Panc1 (cell line): Measurements from ENCODE around the gene CRIP1. TPM values are rescaled to one million over a fixed set of nuclear protein-coding genes. Genes with fewer than 3 reads are reported as not detected.
A peak's percentile ranks its signal among the peaks of the same experiment; 100 is the strongest.

Experiments
- ATAC-seq: fragments of 200-7000 bp; cut with Tn5 transposase; 2 replicates; pipeline ENCODE4 v1.9.1; 2020; ENCODE audit warnings: mild to moderate bottlenecking, moderate library complexity
- BruUV-seq: library from RNA; stranded (reverse); fragments of 400-500 nt; replicated peaks from 2 replicates; lab custom pipeline; 2021; lab: Mats Ljungman, UMichigan
- CTCF ChIA-PET: fragments of 300-600 bp; sonication (Branson Sonifier 250); formaldehyde crosslinking; loops from one replicate; lab custom pipeline; 2022; ENCODE audit warnings: antibody characterized with exemption; lab: Charles Lee
- POLR2A ChIA-PET: fragments of 300-600 bp; sonication (Branson Sonifier 250); formaldehyde crosslinking; loops from one replicate; lab custom pipeline; 2022; ENCODE audit warnings: antibody characterized with exemption; lab: Charles Lee
- DNase-seq: peaks from one replicate; pipeline ENCODE4 v3.0.0-alpha.2; 2010; ENCODE audit warnings: low read depth, low spot score
- H3K27ac ChIP-seq: 2 replicates; pipeline ENCODE4 v1.5.1; 2011; ENCODE audit warnings: mild to moderate bottlenecking, low read length, inconsistent platforms
- H3K27me3 ChIP-seq: fragments of 200-500 bp; sonication (Bioruptor generic); 2 replicates; pipeline ENCODE4 v1.6.0; 2014; ENCODE audit warnings: low read length, inconsistent platforms; ENCODE audit not compliant: control insufficient read depth, insufficient read depth
- H3K36me3 ChIP-seq: fragments of 200-500 bp; sonication (Bioruptor generic); 2 replicates; pipeline ENCODE4 v1.5.1; 2014; ENCODE audit warnings: inconsistent platforms, mild to moderate bottlenecking, low read length, moderate library complexity; ENCODE audit not compliant: control insufficient read depth, insufficient read depth
- H3K4me1 ChIP-seq: 2 replicates; pipeline ENCODE4 v1.5.1; 2011; ENCODE audit warnings: inconsistent platforms, mild to moderate bottlenecking, low read length, moderate library complexity; ENCODE audit not compliant: control insufficient read depth, insufficient read depth
- H3K4me3 ChIP-seq, 2 experiments: 2 replicates each; pipeline ENCODE4 v1.5.1; 2011 to 2012; ENCODE audit warnings: low read depth in 2 of 2, low read length in 2 of 2, mild to moderate bottlenecking in 2 of 2, inconsistent platforms in 1 of 2, moderate library complexity in 1 of 2
- H3K9me3 ChIP-seq: fragments of 200-500 bp; sonication (Bioruptor generic); 2 replicates; pipeline ENCODE4 v1.5.1; 2014; ENCODE audit warnings: low read depth, mild to moderate bottlenecking, inconsistent platforms, low read length, moderate library complexity; ENCODE audit not compliant: control insufficient read depth, insufficient read depth
- POLR2AphosphoS5 ChIP-seq: IDR thresholded peaks from 2 replicates; pipeline ENCODE4 v1.6.1; 2012; ENCODE audit warnings: mild to moderate bottlenecking, low read depth, low read length, moderate library complexity
- SIN3A ChIP-seq: IDR thresholded peaks from 2 replicates; pipeline ENCODE4 v1.6.1; 2012; ENCODE audit warnings: low read depth, mild to moderate bottlenecking, low read length, moderate library complexity, borderline replicate concordance; ENCODE audit not compliant: insufficient read depth
- TCF7L2 ChIP-seq: IDR thresholded peaks from 2 replicates; pipeline ENCODE4 v1.6.1; 2011; ENCODE audit warnings: mild to moderate bottlenecking, low read depth, low read length, inconsistent platforms
- in situ Hi-C: cut with HindIII; loops from 2 replicates; pipeline ENCODE4 v1.10.0; 2016; ENCODE audit warnings: low sequenced_read_pairs, low pct_unique_long_range_greater_than_20kb
- intact Hi-C: fragments of 100-400 bp; cut with micrococcal nuclease; formaldehyde crosslinking; loops from one replicate; pipeline ENCODE4 v1.10.0; 2022; ENCODE audit not compliant: unreplicated experiment
- total RNA-seq: library from RNA; stranded (reverse); gene quantifications from one replicate; pipeline ENCODE4 v1.2.1, GENCODE V29; 2021; ENCODE audit not compliant: unreplicated experiment
- TF ChIP-seq, protein P1 (sequence below): fragments of 450-650 bp; IDR thresholded peaks from 2 replicates; pipeline ENCODE4 v1.5.1; 2017; ENCODE audit warnings: mild to moderate bottlenecking
- TF ChIP-seq, protein P2 (sequence below), 2 experiments: IDR thresholded peaks; 2 replicates each; pipeline ENCODE4 v1.6.1; 2011 to 2012; ENCODE audit warnings: low read depth in 2 of 2, control low read depth in 1 of 2, low read length in 1 of 2, mild to moderate bottlenecking in 1 of 2, moderate library complexity in 1 of 2; ENCODE audit not compliant: insufficient read depth in 1 of 2

Gene CRIP1
- total RNA-seq, 1 experiment from 2014 or later, result 1,056 TPM

DNA sequence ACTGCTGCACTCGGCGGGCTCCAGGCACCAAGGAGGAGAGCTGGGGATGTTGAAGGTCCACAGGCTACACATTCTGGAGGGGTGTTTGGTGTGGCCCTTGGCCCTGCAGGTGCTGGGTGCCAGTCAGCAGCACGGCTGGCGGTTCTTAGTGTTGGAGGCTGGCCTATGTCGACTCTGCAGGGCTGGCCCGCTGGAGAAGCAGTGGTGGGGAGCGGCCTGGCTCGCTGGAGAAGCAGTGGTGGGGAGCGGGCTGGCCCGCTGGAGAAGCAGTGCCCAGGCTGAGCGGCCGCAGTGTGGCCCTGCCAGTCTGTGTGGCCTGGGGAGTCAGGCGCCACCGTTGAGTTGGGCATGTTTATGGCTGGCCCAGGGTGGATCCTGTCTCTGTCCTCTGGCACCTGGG, 39.7 kb upstream of the CRIP1 start:
- in situ Hi-C loops (no loop called here), intact Hi-C loops (no loop called here)
- Histone ChIP-seq H3K4me3 (no peak overlapping the region), H3K27ac (no peak overlapping the region), H3K4me1 (no peaks in the 10 kb centered on the region), H3K36me3 (no peaks in the 10 kb centered on the region; the same call in 1 of the 2 replicates), H3K9me3 (no peaks in the 10 kb centered on the region), H3K27me3 (no peaks in the 10 kb centered on the region)
- DNase-seq (no peak), ATAC-seq (no peak)
- ChIA-PET POLR2A (no interaction called here), CTCF (no interaction called here)
- BruUV-seq, result no TSS peak
- TF ChIP-seq, protein P1, sequence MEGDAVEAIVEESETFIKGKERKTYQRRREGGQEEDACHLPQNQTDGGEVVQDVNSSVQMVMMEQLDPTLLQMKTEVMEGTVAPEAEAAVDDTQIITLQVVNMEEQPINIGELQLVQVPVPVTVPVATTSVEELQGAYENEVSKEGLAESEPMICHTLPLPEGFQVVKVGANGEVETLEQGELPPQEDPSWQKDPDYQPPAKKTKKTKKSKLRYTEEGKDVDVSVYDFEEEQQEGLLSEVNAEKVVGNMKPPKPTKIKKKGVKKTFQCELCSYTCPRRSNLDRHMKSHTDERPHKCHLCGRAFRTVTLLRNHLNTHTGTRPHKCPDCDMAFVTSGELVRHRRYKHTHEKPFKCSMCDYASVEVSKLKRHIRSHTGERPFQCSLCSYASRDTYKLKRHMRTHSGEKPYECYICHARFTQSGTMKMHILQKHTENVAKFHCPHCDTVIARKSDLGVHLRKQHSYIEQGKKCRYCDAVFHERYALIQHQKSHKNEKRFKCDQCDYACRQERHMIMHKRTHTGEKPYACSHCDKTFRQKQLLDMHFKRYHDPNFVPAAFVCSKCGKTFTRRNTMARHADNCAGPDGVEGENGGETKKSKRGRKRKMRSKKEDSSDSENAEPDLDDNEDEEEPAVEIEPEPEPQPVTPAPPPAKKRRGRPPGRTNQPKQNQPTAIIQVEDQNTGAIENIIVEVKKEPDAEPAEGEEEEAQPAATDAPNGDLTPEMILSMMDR, result no peak
- TF ChIP-seq TCF7L2, result no peak
- no peak for TF ChIP-seq POLR2AphosphoS5
- no peak for TF ChIP-seq SIN3A
- TF ChIP-seq, protein P2, sequence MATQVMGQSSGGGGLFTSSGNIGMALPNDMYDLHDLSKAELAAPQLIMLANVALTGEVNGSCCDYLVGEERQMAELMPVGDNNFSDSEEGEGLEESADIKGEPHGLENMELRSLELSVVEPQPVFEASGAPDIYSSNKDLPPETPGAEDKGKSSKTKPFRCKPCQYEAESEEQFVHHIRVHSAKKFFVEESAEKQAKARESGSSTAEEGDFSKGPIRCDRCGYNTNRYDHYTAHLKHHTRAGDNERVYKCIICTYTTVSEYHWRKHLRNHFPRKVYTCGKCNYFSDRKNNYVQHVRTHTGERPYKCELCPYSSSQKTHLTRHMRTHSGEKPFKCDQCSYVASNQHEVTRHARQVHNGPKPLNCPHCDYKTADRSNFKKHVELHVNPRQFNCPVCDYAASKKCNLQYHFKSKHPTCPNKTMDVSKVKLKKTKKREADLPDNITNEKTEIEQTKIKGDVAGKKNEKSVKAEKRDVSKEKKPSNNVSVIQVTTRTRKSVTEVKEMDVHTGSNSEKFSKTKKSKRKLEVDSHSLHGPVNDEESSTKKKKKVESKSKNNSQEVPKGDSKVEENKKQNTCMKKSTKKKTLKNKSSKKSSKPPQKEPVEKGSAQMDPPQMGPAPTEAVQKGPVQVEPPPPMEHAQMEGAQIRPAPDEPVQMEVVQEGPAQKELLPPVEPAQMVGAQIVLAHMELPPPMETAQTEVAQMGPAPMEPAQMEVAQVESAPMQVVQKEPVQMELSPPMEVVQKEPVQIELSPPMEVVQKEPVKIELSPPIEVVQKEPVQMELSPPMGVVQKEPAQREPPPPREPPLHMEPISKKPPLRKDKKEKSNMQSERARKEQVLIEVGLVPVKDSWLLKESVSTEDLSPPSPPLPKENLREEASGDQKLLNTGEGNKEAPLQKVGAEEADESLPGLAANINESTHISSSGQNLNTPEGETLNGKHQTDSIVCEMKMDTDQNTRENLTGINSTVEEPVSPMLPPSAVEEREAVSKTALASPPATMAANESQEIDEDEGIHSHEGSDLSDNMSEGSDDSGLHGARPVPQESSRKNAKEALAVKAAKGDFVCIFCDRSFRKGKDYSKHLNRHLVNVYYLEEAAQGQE (IDR thresholded peaks at IDR 0.05; ENCODE audit: insufficient read depth in 1 of 2, low read depth in 2 of 2, low read length in 1 of 2), result no peak

DNA sequence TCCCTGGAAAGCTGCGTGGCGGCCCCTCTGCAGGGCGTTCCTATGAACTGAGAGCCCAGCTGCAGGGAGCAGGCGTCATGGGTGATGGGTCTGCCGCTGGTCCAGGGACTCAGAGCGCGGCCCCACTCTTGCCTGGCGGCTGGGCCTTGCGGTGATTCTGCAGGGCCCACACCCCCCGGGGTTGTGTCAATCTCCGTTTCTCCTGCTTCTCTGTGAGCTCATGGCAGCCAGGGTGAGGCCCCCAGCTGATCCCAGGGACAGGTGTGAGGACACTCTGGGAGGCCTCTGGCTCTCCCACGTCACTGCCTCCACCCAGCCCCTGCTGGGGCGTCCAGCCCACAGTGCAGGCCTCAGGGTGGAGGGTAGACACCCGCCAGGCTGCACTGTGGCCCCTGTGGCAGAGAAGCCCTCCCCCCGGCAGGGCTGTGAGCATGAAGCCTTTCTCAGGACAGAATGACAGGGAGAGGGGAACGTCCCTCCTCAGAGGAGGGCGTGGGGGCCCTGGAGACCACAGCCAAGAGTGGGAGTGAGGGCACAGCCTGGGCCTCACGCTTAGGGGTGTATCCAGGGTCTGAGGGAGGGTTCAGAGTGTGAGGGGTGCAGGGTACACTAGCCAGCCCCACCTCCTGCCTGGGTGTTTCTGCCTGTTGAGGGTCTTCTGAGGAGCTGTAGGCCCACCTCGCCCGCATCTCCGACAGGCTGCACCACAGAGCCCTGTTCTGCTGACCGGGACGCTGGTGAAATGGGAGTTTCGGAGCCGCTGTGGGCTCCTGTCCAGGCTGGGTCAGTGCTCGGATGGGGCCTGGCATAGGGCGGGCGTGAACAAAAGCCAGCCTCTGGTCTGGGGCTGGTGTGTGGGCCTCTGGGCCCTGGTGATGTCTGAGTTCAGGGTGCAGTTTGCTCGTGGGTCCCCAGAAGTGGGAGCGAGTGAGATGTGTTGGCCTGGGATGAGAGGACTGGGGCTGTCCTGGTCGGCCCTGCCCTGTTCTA, 38.7 kb upstream of the CRIP1 start:
- BruUV-seq, result no TSS peak
- H3K36me3 ChIP-seq, result no peaks in the 10 kb centered on the region; the same call in 1 of the 2 replicates
- TF ChIP-seq SIN3A (no peak), TCF7L2 (no peak), POLR2AphosphoS5 (no peak)
- TF ChIP-seq, protein P2 (IDR thresholded peaks at IDR 0.05; ENCODE audit: insufficient read depth in 1 of 2, low read depth in 2 of 2, low read length in 1 of 2), result no peak
- TF ChIP-seq, protein P1, result no peak
- POLR2A ChIA-PET, result no interaction called here
- ATAC-seq, result peak; percentile 33
- CTCF ChIA-PET, result interaction anchor here (0.6 to 0.8 kb wide), 2 partner anchors 10 to 23 kb away, joined by 3 to 4 read pairs; no protein-coding TSS in a partner anchor
- no peaks in the 10 kb centered on the region for H3K4me1 ChIP-seq
- intact Hi-C loops, result no loop called here
- no peak overlapping the region for H3K4me3 ChIP-seq
- no peaks in the 10 kb centered on the region for H3K9me3 ChIP-seq
- no peak overlapping the region; the same call in 1 of the 2 replicates for H3K27ac ChIP-seq
- no peak for DNase-seq
- in situ Hi-C loops, result no loop called here
- H3K27me3 ChIP-seq, result no peaks in the 10 kb centered on the region
